ENCODE results near the gene SEPTIN6. TPM values are rescaled to one million over a fixed set of nuclear protein-coding genes. Genes with fewer than 3 reads are reported as not detected.

The SEPTIN6 gene
- total and polyA plus RNA-seq, 9 donors, result 4.6 to 37.9 (median 13.5) TPM

- TF ChIP-seq POLR2A (IDR thresholded peaks at IDR 0.05), result no peak
- TF ChIP-seq, protein P1, sequence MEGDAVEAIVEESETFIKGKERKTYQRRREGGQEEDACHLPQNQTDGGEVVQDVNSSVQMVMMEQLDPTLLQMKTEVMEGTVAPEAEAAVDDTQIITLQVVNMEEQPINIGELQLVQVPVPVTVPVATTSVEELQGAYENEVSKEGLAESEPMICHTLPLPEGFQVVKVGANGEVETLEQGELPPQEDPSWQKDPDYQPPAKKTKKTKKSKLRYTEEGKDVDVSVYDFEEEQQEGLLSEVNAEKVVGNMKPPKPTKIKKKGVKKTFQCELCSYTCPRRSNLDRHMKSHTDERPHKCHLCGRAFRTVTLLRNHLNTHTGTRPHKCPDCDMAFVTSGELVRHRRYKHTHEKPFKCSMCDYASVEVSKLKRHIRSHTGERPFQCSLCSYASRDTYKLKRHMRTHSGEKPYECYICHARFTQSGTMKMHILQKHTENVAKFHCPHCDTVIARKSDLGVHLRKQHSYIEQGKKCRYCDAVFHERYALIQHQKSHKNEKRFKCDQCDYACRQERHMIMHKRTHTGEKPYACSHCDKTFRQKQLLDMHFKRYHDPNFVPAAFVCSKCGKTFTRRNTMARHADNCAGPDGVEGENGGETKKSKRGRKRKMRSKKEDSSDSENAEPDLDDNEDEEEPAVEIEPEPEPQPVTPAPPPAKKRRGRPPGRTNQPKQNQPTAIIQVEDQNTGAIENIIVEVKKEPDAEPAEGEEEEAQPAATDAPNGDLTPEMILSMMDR (IDR thresholded peaks at IDR 0.05), result no peak
- TF ChIP-seq EP300 (IDR thresholded peaks at IDR 0.05), result no peak
- H3K4me3 ChIP-seq, result no peak overlapping the region
- WGBS, 3 donors, result 84% methylated on average over 17 of the region's 17 CpGs
- H3K27ac ChIP-seq, result no peak overlapping the region
- no peaks in the 10 kb centered on the region for H3K9me3 ChIP-seq
- no peaks in the 10 kb centered on the region for H3K27me3 ChIP-seq
- intact Hi-C loops (cut with DNase I), result no loop called here
- no peak for DNase-seq
- H3K36me3 ChIP-seq, result no peaks in the 10 kb centered on the region
- no peaks in the 10 kb centered on the region for H3K4me1 ChIP-seq (ENCODE audit: insufficient read depth)
These were observed 45.2 kb downstream of the SEPTIN6 start for GRCh38 chrX:119647552-119648420.

DNA sequence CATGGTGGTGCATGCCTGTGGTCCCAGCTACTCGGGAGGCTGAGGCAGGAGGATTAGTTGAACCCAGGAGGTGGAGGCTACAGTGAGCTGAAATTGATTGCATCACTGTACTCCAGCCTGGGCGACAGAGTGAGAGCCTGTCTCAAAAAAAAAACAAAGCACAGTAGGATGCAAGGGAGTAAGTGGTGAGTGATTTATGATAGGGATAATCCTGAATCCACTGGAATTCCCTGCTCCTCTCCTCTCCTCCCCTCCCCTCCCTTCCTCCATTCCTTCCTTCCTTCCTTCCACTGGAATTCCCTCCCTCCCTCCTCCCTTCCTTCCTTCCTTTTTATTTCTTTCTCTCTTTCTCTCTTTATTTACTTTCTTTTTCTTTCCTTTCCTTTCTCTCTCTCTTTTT is 45.9 kb downstream of the SEPTIN6 start:
- H3K36me3 ChIP-seq, result no peaks in the 10 kb centered on the region
- H3K9me3 ChIP-seq, result no peaks in the 10 kb centered on the region
- no peak for DNase-seq
- 47 to 67% (median 58%) methylated on average over 2 of the region's 2 CpGs for WGBS, 3 donors
- intact Hi-C loops (cut with DNase I), result no loop called here
- no peaks in the 10 kb centered on the region for H3K4me1 ChIP-seq (ENCODE audit: insufficient read depth)
- no peak overlapping the region for H3K4me3 ChIP-seq
- H3K27ac ChIP-seq, result no peak overlapping the region
- TF ChIP-seq EP300 (IDR thresholded peaks at IDR 0.05) (no peak), POLR2A (IDR thresholded peaks at IDR 0.05) (no peak)
- TF ChIP-seq, protein P1 (IDR thresholded peaks at IDR 0.05), result no peak
- no peaks in the 10 kb centered on the region for H3K27me3 ChIP-seq

DNA sequence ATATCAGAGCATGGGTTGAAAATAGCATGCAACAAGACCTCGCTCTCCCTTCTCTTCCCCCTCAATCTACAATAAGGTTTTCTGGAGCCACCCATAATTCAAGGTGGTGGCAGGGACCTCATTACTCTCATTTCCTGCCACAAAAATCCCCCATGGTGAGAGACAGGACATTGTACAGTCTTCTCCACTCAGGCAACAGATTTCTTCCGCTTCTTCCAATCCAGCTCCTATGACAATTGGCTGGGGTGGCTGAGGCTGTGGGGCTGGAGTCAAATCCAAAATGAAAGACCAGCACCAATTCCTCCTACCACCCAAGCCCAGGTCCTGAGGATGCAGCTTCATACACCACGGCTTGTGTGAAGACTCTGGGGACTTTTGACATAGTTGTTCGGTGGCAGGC is 46.5 kb downstream of the SEPTIN6 start:
- TF ChIP-seq EP300 (IDR thresholded peaks at IDR 0.05) (no peak), POLR2A (IDR thresholded peaks at IDR 0.05) (no peak)
- TF ChIP-seq, protein P1 (IDR thresholded peaks at IDR 0.05), result no peak
- DNase-seq, result no peak
- H3K4me3 ChIP-seq, result no peak overlapping the region
- no peaks in the 10 kb centered on the region for H3K4me1 ChIP-seq (ENCODE audit: insufficient read depth)
- no peaks in the 10 kb centered on the region for H3K36me3 ChIP-seq
- 86 to 96% (median 88%) methylated on average over 4 of the region's 4 CpGs for WGBS, 3 donors
- no peaks in the 10 kb centered on the region for H3K27me3 ChIP-seq
- no peak overlapping the region for H3K27ac ChIP-seq
- H3K9me3 ChIP-seq, result no peaks in the 10 kb centered on the region
- intact Hi-C loops (cut with DNase I), result no loop called here

- WGBS, 3 donors, result 68 to 72% (median 69%) methylated on average over 8 of the region's 8 CpGs
- H3K4me3 ChIP-seq, result no peak overlapping the region
- H3K36me3 ChIP-seq, result no peaks in the 10 kb centered on the region
- no peaks in the 10 kb centered on the region for H3K9me3 ChIP-seq
- TF ChIP-seq EP300 (IDR thresholded peaks at IDR 0.05) (no peak), POLR2A (IDR thresholded peaks at IDR 0.05) (no peak)
- TF ChIP-seq, protein P1 (IDR thresholded peaks at IDR 0.05), result no peak
- intact Hi-C loops (cut with DNase I), result no loop called here
- H3K27ac ChIP-seq, result no peak overlapping the region
- no peak for DNase-seq
- no peaks in the 10 kb centered on the region for H3K4me1 ChIP-seq (ENCODE audit: insufficient read depth)
- no peaks in the 10 kb centered on the region for H3K27me3 ChIP-seq
These were observed 49.3 kb downstream of the SEPTIN6 start for GRCh38 chrX:119643696-119644095.

MicroRNA genes within 50 kb of the gene (microRNA counts, 767-probe panel; counts per million panel counts)
- 530 counts per million, percentile 78 among the panel's probes with 10 or more counts for microRNA hsa-miR-766-3p

Small RNAs within 50 kb of the gene (microRNA-seq; reads per million reads assigned to microRNA genes)
- 2.3 to 3.4 (median 2.7) reads per million in 3 donors for gene MIR766

Small RNAs within 50 kb of the gene (small RNA-seq; reads per million reads assigned to genes)
- gene MIR766, result not detected

Other genes with a start within 250 kb of the SEPTIN6 start
- 100 to 1,000 TPM in 6 of 7 donors, 10 to 100 TPM in 1; 97.2 to 166 (median 138) TPM for gene SLC25A5, start 224.7 kb downstream of the SEPTIN6 start, total RNA-seq
- gene SLC25A5, start 224.7 kb downstream of the SEPTIN6 start, polyA plus RNA-seq, result 100 to 1,000 TPM; 147 to 214 TPM
- 10 to 100 TPM; 18.9 to 27.3 (median 22.1) TPM for gene STEEP1, start 127.8 kb downstream of the SEPTIN6 start, total RNA-seq
- 10 to 100 TPM; 22.9 to 51.9 TPM for gene STEEP1, start 127.8 kb downstream of the SEPTIN6 start, polyA plus RNA-seq
- 10 to 100 TPM; 25.0 to 40.1 (median 30.2) TPM for gene UBE2A, start 118.6 kb downstream of the SEPTIN6 start, total RNA-seq
- gene UBE2A, start 118.6 kb downstream of the SEPTIN6 start, polyA plus RNA-seq, result 10 to 100 TPM; 29.8 to 86.0 TPM
- 10 to 100 TPM in 3 of 7 donors, 1 to 10 TPM in 4; 7.5 to 12.5 (median 9.5) TPM for gene NKRF, start 86.7 kb downstream of the SEPTIN6 start, total RNA-seq
- 10 to 100 TPM in 1 of 2 donors, 1 to 10 TPM in 1; 4.9 to 10.1 TPM for gene NKRF, start 86.7 kb downstream of the SEPTIN6 start, polyA plus RNA-seq
- 1 to 10 TPM in 1 of 7 donors, under 1 TPM in 4, not detected in 2; 0.25 to 2.3 (median 0.58) TPM for gene SOWAHD, start 65.4 kb upstream of the SEPTIN6 start, total RNA-seq
- under 1 TPM; 0.12 to 0.27 TPM for gene SOWAHD, start 65.4 kb upstream of the SEPTIN6 start, polyA plus RNA-seq
- gene RPL39, start 98.5 kb upstream of the SEPTIN6 start, total RNA-seq, result 1,000 to 10,000 TPM; 2,907 to 8,735 (median 3,301) TPM
- over 10,000 TPM in 1 of 2 donors, 1,000 to 10,000 TPM in 1; 5,166 to 12,575 TPM for gene RPL39, start 98.5 kb upstream of the SEPTIN6 start, polyA plus RNA-seq
- 1 to 10 TPM; 3.5 to 8.1 (median 7.6) TPM for gene UPF3B, start 159.8 kb upstream of the SEPTIN6 start, total RNA-seq
- 10 to 100 TPM; 11.1 to 11.7 TPM for gene UPF3B, start 159.8 kb upstream of the SEPTIN6 start, polyA plus RNA-seq
- gene RNF113A, start 178.6 kb upstream of the SEPTIN6 start, total RNA-seq, result 10 to 100 TPM in 6 of 7 donors, 1 to 10 TPM in 1; 9.5 to 14.7 (median 13.5) TPM
- 10 to 100 TPM; 16.9 to 18.5 TPM for gene RNF113A, start 178.6 kb upstream of the SEPTIN6 start, polyA plus RNA-seq
- 10 to 100 TPM; 50.1 to 73.2 (median 65.1) TPM for gene NDUFA1, start 178.7 kb upstream of the SEPTIN6 start, total RNA-seq
- gene NDUFA1, start 178.7 kb upstream of the SEPTIN6 start, polyA plus RNA-seq, result 100 to 1,000 TPM in 1 of 2 donors, 10 to 100 TPM in 1; 86.5 to 133 TPM
- 10 to 100 TPM in 1 of 7 donors, 1 to 10 TPM in 2, not detected in 4; 1.3 to 10.1 (median 1.3) TPM for gene AKAP14, start 202.7 kb upstream of the SEPTIN6 start, total RNA-seq
- under 1 TPM; 0.38 to 0.47 TPM for gene AKAP14, start 202.7 kb upstream of the SEPTIN6 start, polyA plus RNA-seq